HK-2 (cell line): ENCODE measurements around the gene MCM7.

Experiments
- DNase-seq: peaks from one replicate; pipeline ENCODE4 v3.0.0-alpha.2; 2018; ENCODE audit not compliant: unreplicated experiment

The MCM7 gene

GRCh38 chr7:100122568-100122967, 21.4 kb upstream of the MCM7 start:
- DNase-seq: no peak

- no peak for DNase-seq
Measured at GRCh38 chr7:100122067-100122466, 20.9 kb upstream of the MCM7 start.

- DNase-seq: no peak
Measured at GRCh38 chr7:100120733-100121036, 19.5 kb upstream of the MCM7 start.

- peak; percentile 66 for DNase-seq
Measured at GRCh38 chr7:100119970-100120732, 19.0 kb upstream of the MCM7 start.

GRCh38 chr7:100119072-100119969, 18.1 kb upstream of the MCM7 start, which contains the start of the genes CNPY4 and TAF6:
TSS of gene CNPY4 (plus strand) at chr7:100119634. CDS start at chr7:100119745, 111 bp downstream.
TSS of gene TAF6 (minus strand) at chr7:100119358. CDS start at chr7:100114209, 5,149 bp downstream.
- peak; percentile 94 for DNase-seq

GRCh38 chr7:100118388-100119071, 17.3 kb upstream of the MCM7 start:
- DNase-seq: no peak

- DNase-seq: no peak
Measured at GRCh38 chr7:100115026-100115425, 13.8 kb upstream of the MCM7 start.

GRCh38 chr7:100111914-100112313, 10.7 kb upstream of the MCM7 start:
- no peak for DNase-seq

GRCh38 chr7:100111156-100111555, 10.0 kb upstream of the MCM7 start:
- no peak for DNase-seq

- DNase-seq: no peak
Measured at GRCh38 chr7:100109521-100110163, 8.4 kb upstream of the MCM7 start.

- no peak for DNase-seq
Measured at GRCh38 chr7:100107890-100108289, 6.7 kb upstream of the MCM7 start.

GRCh38 chr7:100107125-100107737, 6.0 kb upstream of the MCM7 start:
- no peak for DNase-seq

GRCh38 chr7:100106633-100107032, 5.4 kb upstream of the MCM7 start:
- DNase-seq: no peak

GRCh38 chr7:100105534-100105933, 4.3 kb upstream of the MCM7 start:
- DNase-seq: no peak

- peak; percentile 82 for DNase-seq
Measured at GRCh38 chr7:100102950-100103840, 2.0 kb upstream of the MCM7 start.

GRCh38 chr7:100100420-100101015, 679 bp downstream of the MCM7 start:
- DNase-seq: peak; percentile 90

GRCh38 chr7:100099452-100099851, 1.7 kb downstream of the MCM7 start:
- DNase-seq: no peak

GRCh38 chr7:100098913-100099312, 2.3 kb downstream of the MCM7 start:
- no peak for DNase-seq

GRCh38 chr7:100095704-100096103, 5.5 kb downstream of the MCM7 start:
- no peak for DNase-seq

- no peak for DNase-seq
Measured at GRCh38 chr7:100095289-100095688, 5.9 kb downstream of the MCM7 start.
